GM12878 (cell line): ENCODE measurements around the gene TOP2B. TPM values are rescaled to one million over a fixed set of nuclear protein-coding genes. Genes with fewer than 3 reads are reported as not detected.

Source experiments
- ATAC-seq: fragments of 200-7000 bp; cut with Tn5 transposase; 3 replicates; pipeline ENCODE4 v1.9.1; 2020; ENCODE audit warnings: mild to moderate bottlenecking, moderate library complexity
- BruUV-seq: library from RNA; stranded (reverse); fragments of 400-500 nt; replicated peaks from 2 replicates; lab custom pipeline; 2021; lab: Mats Ljungman, UMichigan
- CTCF ChIA-PET: fragments of 300-600 bp; sonication (Branson Sonifier 250); formaldehyde crosslinking; extraction: SDS; loops from one replicate; lab custom pipeline; 2021; ENCODE audit warnings: inconsistent platforms; lab: Yijun Ruan, JAX
- POLR2A ChIA-PET: fragments of 350-600 bp; formaldehyde crosslinking; extraction: SDS; loops from one replicate; lab custom pipeline; 2021; ENCODE audit warnings: inconsistent platforms; lab: Charles Lee
- RAD21 ChIA-PET: fragments of 300-600 bp; sonication (Branson Sonifier 250); formaldehyde crosslinking; loops from one replicate; lab custom pipeline; 2023; ENCODE audit warnings: antibody characterized with exemption; ENCODE audit not compliant: unreplicated experiment; lab: Charles Lee
- SMC1A ChIA-PET: fragments of 300-600 bp; sonication (Branson Sonifier 250); formaldehyde crosslinking; loops from one replicate; lab custom pipeline; 2023; ENCODE audit not compliant: unreplicated experiment, uncharacterized antibody; lab: Charles Lee
- DNase-seq: peaks from one replicate; pipeline ENCODE4 v3.0.0-alpha.2; 2011; ENCODE audit warnings: low read depth, low spot score
- FAIRE-seq: peaks from 3 replicates; lab custom pipeline; 2011; peaks lifted over from hg19 to GRCh38; lab: Jason Lieb, UNC
- H2AFZ ChIP-seq: 2 replicates; pipeline ENCODE4 v1.6.0; 2011; ENCODE audit warnings: low read depth, low read length, control low read depth; ENCODE audit not compliant: control insufficient read depth
- H3K27ac ChIP-seq: 2 replicates; pipeline ENCODE4 v1.5.1; 2011; ENCODE audit warnings: control low read depth; ENCODE audit not compliant: control insufficient read depth, insufficient read depth
- H3K27me3 ChIP-seq, 2 experiments: replicated peaks in 1 of 2; 2 replicates each; pipeline versions ENCODE4 v1.6.0 to v1.6.1; 2011; ENCODE audit warnings: low read length in 1 of 2; ENCODE audit not compliant: control insufficient read depth in 2 of 2, insufficient read depth in 2 of 2
- H3K36me3 ChIP-seq, 2 experiments: 2 replicates each; pipeline ENCODE4 v1.5.1; 2011; ENCODE audit warnings: low read length in 1 of 2; ENCODE audit not compliant: control insufficient read depth in 2 of 2, insufficient read depth in 2 of 2
- H3K4me1 ChIP-seq: 2 replicates; pipeline ENCODE4 v1.6.1; 2011; ENCODE audit warnings: mild to moderate bottlenecking, low read length, moderate library complexity, mixed read lengths; ENCODE audit not compliant: control insufficient read depth, insufficient read depth
- H3K4me2 ChIP-seq: 2 replicates; pipeline ENCODE4 v1.6.0; 2011; ENCODE audit warnings: control low read depth; ENCODE audit not compliant: control insufficient read depth, insufficient read depth
- H3K4me3 ChIP-seq: fragments of 200-600 bp; sonication (generic); 2 replicates; pipeline ENCODE4 v1.5.1; 2016
- H3K79me2 ChIP-seq: 2 replicates; pipeline ENCODE4 v1.6.0; 2011; ENCODE audit warnings: low read length; ENCODE audit not compliant: control insufficient read depth, insufficient read depth
- H3K9ac ChIP-seq: 2 replicates; pipeline ENCODE4 v1.8.0; 2011; ENCODE audit warnings: low read length, control low read depth, mixed read lengths; ENCODE audit not compliant: control insufficient read depth, insufficient read depth
- H3K9me3 ChIP-seq: replicated peaks from 3 replicates; pipeline ENCODE4 v1.5.1; 2011; ENCODE audit warnings: mild to moderate bottlenecking, low read length; ENCODE audit not compliant: control insufficient read depth, insufficient read depth
- H4K20me1 ChIP-seq: 2 replicates; pipeline ENCODE4 v1.6.0; 2011; ENCODE audit not compliant: control insufficient read depth, insufficient read depth
- ATF2 ChIP-seq: IDR thresholded peaks from 2 replicates; pipeline ENCODE4 v1.6.1; 2012; ENCODE audit warnings: low read length, inconsistent platforms
- BACH1 ChIP-seq: fragments of 450-650 bp; IDR thresholded peaks from 2 replicates; pipeline ENCODE4 v1.6.1; 2017; ENCODE audit warnings: mild to moderate bottlenecking, borderline replicate concordance
- E2F8 ChIP-seq: fragments of 450-650 bp; IDR thresholded peaks from 2 replicates; pipeline ENCODE4 v1.6.1; 2018; ENCODE audit warnings: mild to moderate bottlenecking, low read depth, moderate library complexity; ENCODE audit not compliant: partially characterized antibody
- EP300 ChIP-seq, 2 experiments: fragments of 150-350 bp in 1 of 2; IDR thresholded peaks; 2 replicates each; pipeline ENCODE4 v1.6.1; 2011 to 2012; ENCODE audit warnings: low read depth in 2 of 2, low read length in 2 of 2, borderline replicate concordance in 1 of 2, improper control_type of control experiment in 1 of 2, inconsistent platforms in 1 of 2; ENCODE audit not compliant: control insufficient read depth in 1 of 2
- HDAC6 ChIP-seq: fragments of 200-600 bp; sonication (generic); IDR thresholded peaks from one replicate; pipeline ENCODE4 v1.8.0; 2017; ENCODE audit warnings: antibody characterized with exemption; ENCODE audit not compliant: unreplicated experiment
- PBX3 ChIP-seq: IDR thresholded peaks from 2 replicates; pipeline ENCODE4 v1.6.1; 2011; ENCODE audit warnings: mild to moderate bottlenecking, low read depth, low read length, moderate library complexity; ENCODE audit not compliant: insufficient replicate concordance
- RCOR1 ChIP-seq: conservative IDR thresholded peaks from 2 replicates; pipeline ENCODE4 v1.6.1; 2012; ENCODE audit warnings: low read depth, low read length, improper control_type of control experiment
- SMC3 ChIP-seq: IDR thresholded peaks from 2 replicates; pipeline ENCODE4 v1.6.1; 2011; ENCODE audit warnings: low read length, improper control_type of control experiment, borderline replicate concordance
- TARDBP ChIP-seq: IDR thresholded peaks from 2 replicates; pipeline ENCODE4 v1.6.1; 2016; ENCODE audit warnings: borderline replicate concordance
- ZBED1 ChIP-seq: IDR thresholded peaks from 2 replicates; pipeline ENCODE4 v1.6.1; 2016; ENCODE audit warnings: borderline replicate concordance
- ZNF687 ChIP-seq: fragments of 450-650 bp; IDR thresholded peaks from 2 replicates; pipeline ENCODE4 v1.6.1; 2017; ENCODE audit warnings: mild to moderate bottlenecking, moderate library complexity
- WGBS: methylation state at CpG from one replicate; pipeline ENCODE4 v1.1.6; 2016; ENCODE audit warnings: low lambda C conversion rate; ENCODE audit not compliant: insufficient replicate concordance, insufficient coverage; ENCODE audit errors: missing lambda C conversion rate; 5-methylcytosine and 5-hydroxymethylcytosine counted together
- in situ Hi-C: fragments of 300-500 bp; cut with MboI; formaldehyde crosslinking; loops from 9 replicates; pipeline ENCODE4 v1.14.3; 2018; ENCODE audit warnings: mixed read lengths
- intact Hi-C: fragments of 100-400 bp; cut with micrococcal nuclease; formaldehyde crosslinking; loops from one replicate; pipeline ENCODE4 v1.14.2; 2022; ENCODE audit not compliant: unreplicated experiment
- polyA plus RNA-seq, 11 experiments: library from polyadenylated mRNA; depleted of rRNA in 4 of 11; unstranded in 6 of 11; stranded (reverse) in 5 of 11; fragments of >200 nt; fragmentation: Nextera tagmentation in 4 of 11; fragmentation: Illumina TruSeq in 1 of 11; extraction: Ambion mirVana in 4 of 11; extraction: Trizol in 1 of 11; gene quantifications; 1 replicate in 1 of 11; 2 replicates in 10 of 11; pipeline versions ENCODE4 v1.2.1 to v1.2.3, GENCODE V29; 2011 to 2016; ENCODE audit warnings: inconsistent platforms in 2 of 11, missing spikeins in 2 of 11, low read depth in 1 of 11
- total RNA-seq, 4 experiments: library from RNA; depleted of rRNA in 3 of 4; stranded (reverse); fragments of >200 nt in 3 of 4; fragmentation: Illumina TruSeq in 1 of 4; extraction: Trizol in 1 of 4; gene quantifications; 2 replicates each; pipeline versions ENCODE4 v1.2.1 to v1.2.3, GENCODE V29; 2013 to 2021

The TOP2B gene
- total and polyA plus RNA-seq, 10 of the 15 experiments (the other 5 are each of a cell fraction or from before 2014, with no cell fraction given): 28.6 to 134 (median 83.4) TPM

GRCh38 chr3:25610779-25611178 lies 53.9 kb downstream of the TOP2B start (continued):
- TF ChIP-seq ATF2: no peak

GRCh38 chr3:25610167-25610566 lies 54.5 kb downstream of the TOP2B start:
- FAIRE-seq: no peak
- Histone ChIP-seq H4K20me1 (no peaks in the 10 kb centered on the region), H3K27ac (no peak overlapping the region), H3K9ac (no peak overlapping the region), H2AFZ (no peak overlapping the region), H3K4me3 (no peak overlapping the region), H3K9me3 (no peaks in the 10 kb centered on the region), H3K4me1 (no peaks in the 10 kb centered on the region), H3K79me2 (no peaks in the 10 kb centered on the region), H3K27me3 (no peaks in the 10 kb centered on the region), H3K36me3 (peaks cover 0 to 21% of the 10 kb centered on the region in 2 experiments; a peak in 2 of 4 replicates), H3K4me2 (no peak overlapping the region)
- 100% methylated on average over 1 of the region's 1 CpG for WGBS
- CTCF ChIA-PET: no interaction called here
- RAD21 ChIA-PET: no interaction called here
- intact Hi-C loops: no loop called here
- SMC1A ChIA-PET: no interaction called here
- no peak for DNase-seq
- no peak for ATAC-seq
- POLR2A ChIA-PET: interaction anchor here (0.7 kb wide), 1 partner anchor 25 kb away, joined by 3 read pairs; no protein-coding TSS in a partner anchor
- in situ Hi-C loops: no loop called here
- no TSS peak for BruUV-seq
- TF ChIP-seq RCOR1: no peak
- no peak for TF ChIP-seq SMC3
- no peak for TF ChIP-seq TARDBP
- TF ChIP-seq BACH1: no peak
- no peak for TF ChIP-seq EP300 (IDR thresholded peaks at IDR 0.05; ENCODE audit: borderline replicate concordance in 1 of 2, control insufficient read depth in 1 of 2, low read depth in 2 of 2, low read length in 2 of 2)
- no peak for TF ChIP-seq PBX3
- TF ChIP-seq ZNF687: no peak
- TF ChIP-seq ZBED1: no peak
- TF ChIP-seq HDAC6: no peak
- TF ChIP-seq E2F8: no peak
